Measurements from ENCODE around the gene TEAD3. TPM values are rescaled to one million over a fixed set of nuclear protein-coding genes. Genes with fewer than 3 reads are reported as not detected.

The TEAD3 gene
- total and polyA plus RNA-seq, 10 of the 15 experiments (the other 5 are each of a cell fraction or from before 2014, with no cell fraction given) = 0.02 to 0.28 (median 0.18) TPM; not detected in 5

- POLR2A ChIA-PET = interaction anchor here (0.7 kb wide), 1 partner anchor 127 kb away, joined by 3 read pairs; no protein-coding TSS in a partner anchor
- Histone ChIP-seq H3K27me3 (replicated peaks in 1 of 2; ENCODE audit: control insufficient read depth in 2 of 2, insufficient read depth in 2 of 2, low read length in 1 of 2) (no peaks in the 10 kb centered on the region; a peak in 1 of 4 replicates), H3K4me2 (ENCODE audit: control insufficient read depth, insufficient read depth) (no peak overlapping the region), H2AFZ (ENCODE audit: control insufficient read depth, low read depth, low read length) (no peak overlapping the region), H4K20me1 (ENCODE audit: control insufficient read depth, insufficient read depth) (no peaks in the 10 kb centered on the region), H3K9me3 (replicated peaks; ENCODE audit: control insufficient read depth, insufficient read depth, low read length) (no peaks in the 10 kb centered on the region), H3K36me3 (ENCODE audit: control insufficient read depth in 2 of 2, insufficient read depth in 2 of 2, low read length in 1 of 2) (no peaks in the 10 kb centered on the region), H3K9ac (ENCODE audit: control insufficient read depth, insufficient read depth, low read length) (no peak overlapping the region), H3K4me1 (ENCODE audit: control insufficient read depth, insufficient read depth, low read length) (no peaks in the 10 kb centered on the region), H3K27ac (ENCODE audit: control insufficient read depth, insufficient read depth) (no peak overlapping the region), H3K4me3 (no peak overlapping the region), H3K79me2 (ENCODE audit: control insufficient read depth, insufficient read depth, low read length) (no peaks in the 10 kb centered on the region)
- no peak; the same call in 1 of the 2 replicates for TF ChIP-seq SPI1 (IDR thresholded peaks at IDR 0.05; ENCODE audit: borderline replicate concordance, insufficient read depth, low read depth, low read length)
- peak; percentile 52; the same call in 1 of the 2 replicates for TF ChIP-seq GABPA (IDR thresholded peaks at IDR 0.05; ENCODE audit: low read depth)
- DNase-seq (ENCODE audit: low read depth, low spot score) (no peak), ATAC-seq (no peak), FAIRE-seq (no peak)
- RAD21 ChIA-PET (ENCODE audit: unreplicated experiment) = no interaction called here
- CTCF ChIA-PET = interaction anchor here (1.3 to 1.9 kb wide), 2 partner anchors 8 to 193 kb away, joined by 3 to 5 read pairs; partner anchors contain the start of gene ARMC12
- intact Hi-C loops (cut with micrococcal nuclease; ENCODE audit: unreplicated experiment) = no loop called here
- SMC1A ChIA-PET (ENCODE audit: uncharacterized antibody, unreplicated experiment) = no interaction called here
- no TSS peak for BruUV-seq (replicated peaks)
- 68% methylated on average over 16 of the region's 16 CpGs for WGBS (ENCODE audit: insufficient coverage, insufficient replicate concordance, low lambda C conversion rate, missing lambda C conversion rate)
- in situ Hi-C loops (cut with MboI) = no loop called here
These were observed 46.7 kb upstream of the TEAD3 start for GRCh38 chr6:35543459-35544193.

- Histone ChIP-seq H3K79me2 (ENCODE audit: control insufficient read depth, insufficient read depth, low read length) (no peaks in the 10 kb centered on the region), H3K9me3 (replicated peaks; ENCODE audit: control insufficient read depth, insufficient read depth, low read length) (no peaks in the 10 kb centered on the region), H3K36me3 (ENCODE audit: control insufficient read depth in 2 of 2, insufficient read depth in 2 of 2, low read length in 1 of 2) (no peaks in the 10 kb centered on the region), H3K27me3 (replicated peaks in 1 of 2; ENCODE audit: control insufficient read depth in 2 of 2, insufficient read depth in 2 of 2, low read length in 1 of 2) (no peaks in the 10 kb centered on the region; a peak in 1 of 4 replicates), H3K4me3 (no peak overlapping the region), H2AFZ (ENCODE audit: control insufficient read depth, low read depth, low read length) (no peak overlapping the region), H4K20me1 (ENCODE audit: control insufficient read depth, insufficient read depth) (no peaks in the 10 kb centered on the region), H3K4me1 (ENCODE audit: control insufficient read depth, insufficient read depth, low read length) (no peaks in the 10 kb centered on the region), H3K4me2 (ENCODE audit: control insufficient read depth, insufficient read depth) (no peak overlapping the region), H3K9ac (ENCODE audit: control insufficient read depth, insufficient read depth, low read length) (no peak overlapping the region), H3K27ac (ENCODE audit: control insufficient read depth, insufficient read depth) (no peak overlapping the region)
- in situ Hi-C loops (cut with MboI) (no loop called here), intact Hi-C loops (cut with micrococcal nuclease; ENCODE audit: unreplicated experiment) (no loop called here)
- DNase-seq (ENCODE audit: low read depth, low spot score) (no peak), FAIRE-seq (no peak), ATAC-seq (no peak)
- no peak for TF ChIP-seq IRF4 (IDR thresholded peaks at IDR 0.05; ENCODE audit: low read depth, low read length)
- TF ChIP-seq ZNF24 (IDR thresholded peaks at IDR 0.05) = no peak
- no peak for TF ChIP-seq RFX5 (IDR thresholded peaks at IDR 0.05; ENCODE audit: low read depth, low read length)
- no peak for TF ChIP-seq RCOR1 (conservative IDR thresholded peaks at IDR 0.05; ENCODE audit: low read depth, low read length)
- TF ChIP-seq RAD51 (IDR thresholded peaks at IDR 0.05) = no peak
- no peak for TF ChIP-seq ESRRA (IDR thresholded peaks at IDR 0.05; ENCODE audit: low read length)
- no peak for TF ChIP-seq FOXK2 (IDR thresholded peaks at IDR 0.05)
- TF ChIP-seq POLR2AphosphoS2 (IDR thresholded peaks at IDR 0.05; ENCODE audit: low read depth, low read length) = no peak
- no peak for TF ChIP-seq SMAD1 (IDR thresholded peaks at IDR 0.05; ENCODE audit: low read depth, partially characterized antibody)
- no peak for TF ChIP-seq E2F4 (IDR thresholded peaks at IDR 0.05; ENCODE audit: low read depth, low read length)
- TF ChIP-seq GATAD2B (conservative IDR thresholded peaks at IDR 0.05; ENCODE audit: low read depth) = no peak
- no peak for TF ChIP-seq TCF12 (IDR thresholded peaks at IDR 0.05; ENCODE audit: low read depth, low read length)
- no peak for TF ChIP-seq RB1 (IDR thresholded peaks at IDR 0.05; ENCODE audit: borderline replicate concordance)
- ChIA-PET CTCF (interaction anchor here (1.0 to 1.3 kb wide), 2 partner anchors 10 to 195 kb away, joined by 3 to 4 read pairs; partner anchors contain the start of gene ARMC12), RAD21 (ENCODE audit: unreplicated experiment) (no interaction called here), SMC1A (ENCODE audit: uncharacterized antibody, unreplicated experiment) (no interaction called here), POLR2A (interaction anchor here (0.7 kb wide), 1 partner anchor 19 kb away, joined by 5 read pairs; no protein-coding TSS in a partner anchor)
- WGBS (ENCODE audit: insufficient coverage, insufficient replicate concordance, low lambda C conversion rate, missing lambda C conversion rate) = 19% methylated on average over 2 of the region's 2 CpGs
- no TSS peak for BruUV-seq (replicated peaks)
These were observed 45.0 kb upstream of the TEAD3 start for GRCh38 chr6:35541836-35542235.

All from GM12878 (cell line).